Thyroid gland (tissue), 4 donors: Measurements from ENCODE around the gene OTP. TPM values are rescaled to one million over a fixed set of nuclear protein-coding genes. Genes with fewer than 3 reads are reported as not detected.

Experiments used
- DNase-seq, 2 donors: peaks; one replicate each; pipeline ENCODE4 v3.0.0-alpha.2; 2019
- H3K27ac ChIP-seq, 3 donors: fragments of 200-600 bp; sonication (generic); 1 replicate in 2 of 3; 2 replicates in 1 of 3; pipeline ENCODE4 v1.5.1; 2016 to 2019; ENCODE audit warnings: mild to moderate bottlenecking in 1 of 3, moderate library complexity in 1 of 3
- H3K27me3 ChIP-seq: fragments of 200-600 bp; sonication (generic); one replicate; pipeline ENCODE4 v1.5.1; 2019
- H3K36me3 ChIP-seq, 2 donors: fragments of 200-600 bp; sonication (generic); one replicate each; pipeline ENCODE4 v1.5.1; 2016 to 2019
- H3K4me1 ChIP-seq, 2 donors: fragments of 200-600 bp; sonication (generic); one replicate each; pipeline ENCODE4 v1.5.1; 2017 to 2019
- H3K4me3 ChIP-seq, 3 donors: fragments of 200-600 bp; sonication (generic); replicated peaks in 1 of 3; 1 replicate in 2 of 3; 2 replicates in 1 of 3; pipeline ENCODE4 v1.5.1; 2016; ENCODE audit warnings: mild to moderate bottlenecking in 1 of 3
- H3K9me3 ChIP-seq: fragments of 200-600 bp; sonication (generic); one replicate; pipeline ENCODE4 v1.5.1; 2017
- POLR2A ChIP-seq, 2 donors: fragments of 450-650 bp; IDR thresholded peaks; one replicate each; pipeline ENCODE4 v1.6.1; 2017; ENCODE audit warnings: antibody characterized with exemption in 2 of 2, mild to moderate bottlenecking in 2 of 2, moderate library complexity in 1 of 2
- WGBS, 2 donors: methylation state at CpG; one replicate each; pipeline ENCODE4 v1.1.5; 2017; 5-methylcytosine and 5-hydroxymethylcytosine counted together
- intact Hi-C: fragments of 100-400 bp; cut with DNase I; formaldehyde crosslinking; loops from one replicate; pipeline ENCODE4 v1.15.1; 2023
- total RNA-seq, 4 donors: library from RNA; depleted of rRNA; stranded (reverse); fragments of >200 nt; gene quantifications; one replicate each; pipeline ENCODE4 v1.2.3, GENCODE V29; 2016
- TF ChIP-seq, protein P1 (sequence below), 6 experiments: fragments of 200-600 bp in 3 of 6; fragments of 450-650 bp in 3 of 6; sonication (generic) in 3 of 6; IDR thresholded peaks; one replicate each; pipeline ENCODE4 v1.5.1; 2016 to 2019; ENCODE audit warnings: antibody characterized with exemption in 6 of 6, mild to moderate bottlenecking in 2 of 6, inconsistent platforms in 1 of 6, moderate library complexity in 1 of 6

Gene OTP
- total RNA-seq, 4 donors from 2014 or later, result not detected

DNA sequence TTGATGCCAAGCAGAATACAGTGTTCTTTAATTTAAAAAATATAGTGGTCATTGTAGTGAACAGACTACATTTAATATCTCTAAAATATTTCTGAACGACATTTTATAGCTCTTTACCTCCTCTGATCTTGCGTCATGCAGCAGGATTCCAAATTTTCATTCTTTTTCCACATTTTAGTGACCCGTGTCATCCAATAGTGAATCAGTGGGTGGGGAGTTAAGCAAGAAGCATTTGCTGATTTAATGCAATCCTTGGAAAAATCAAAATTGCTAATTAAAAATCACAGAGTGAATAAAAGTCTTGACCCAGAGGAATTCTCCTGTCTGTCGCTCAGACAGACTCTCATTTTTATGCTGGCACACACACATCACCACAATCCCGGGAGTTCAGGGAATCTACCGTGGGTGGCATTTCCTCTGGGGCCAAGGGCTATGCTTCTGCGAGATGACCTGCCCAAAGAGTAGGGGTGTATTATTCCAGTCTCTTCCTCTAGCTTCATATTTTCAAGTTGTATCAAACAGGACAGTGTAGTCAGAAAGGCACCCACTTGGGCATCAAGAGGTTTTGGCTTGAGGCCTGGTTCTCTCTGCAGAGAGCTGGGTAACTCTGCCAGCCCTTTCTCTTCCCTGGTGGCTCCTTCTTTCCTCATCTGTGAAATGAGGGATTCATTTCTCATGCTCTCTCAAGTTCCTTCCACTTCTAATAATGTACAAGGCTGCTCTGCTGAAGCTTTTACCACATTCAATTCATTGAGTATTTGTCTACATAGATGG, 24.8 kb upstream of the OTP start:
- no peaks in the 10 kb centered on the region for H3K36me3 ChIP-seq
- no peaks in the 10 kb centered on the region for H3K9me3 ChIP-seq
- TF ChIP-seq POLR2A (IDR thresholded peaks at IDR 0.05), result no peak
- TF ChIP-seq, protein P1, sequence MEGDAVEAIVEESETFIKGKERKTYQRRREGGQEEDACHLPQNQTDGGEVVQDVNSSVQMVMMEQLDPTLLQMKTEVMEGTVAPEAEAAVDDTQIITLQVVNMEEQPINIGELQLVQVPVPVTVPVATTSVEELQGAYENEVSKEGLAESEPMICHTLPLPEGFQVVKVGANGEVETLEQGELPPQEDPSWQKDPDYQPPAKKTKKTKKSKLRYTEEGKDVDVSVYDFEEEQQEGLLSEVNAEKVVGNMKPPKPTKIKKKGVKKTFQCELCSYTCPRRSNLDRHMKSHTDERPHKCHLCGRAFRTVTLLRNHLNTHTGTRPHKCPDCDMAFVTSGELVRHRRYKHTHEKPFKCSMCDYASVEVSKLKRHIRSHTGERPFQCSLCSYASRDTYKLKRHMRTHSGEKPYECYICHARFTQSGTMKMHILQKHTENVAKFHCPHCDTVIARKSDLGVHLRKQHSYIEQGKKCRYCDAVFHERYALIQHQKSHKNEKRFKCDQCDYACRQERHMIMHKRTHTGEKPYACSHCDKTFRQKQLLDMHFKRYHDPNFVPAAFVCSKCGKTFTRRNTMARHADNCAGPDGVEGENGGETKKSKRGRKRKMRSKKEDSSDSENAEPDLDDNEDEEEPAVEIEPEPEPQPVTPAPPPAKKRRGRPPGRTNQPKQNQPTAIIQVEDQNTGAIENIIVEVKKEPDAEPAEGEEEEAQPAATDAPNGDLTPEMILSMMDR (IDR thresholded peaks at IDR 0.05), result no peak
- no peaks in the 10 kb centered on the region for H3K4me1 ChIP-seq
- H3K27me3 ChIP-seq, result peaks cover 3% of the 10 kb centered on the region
- no peak overlapping the region for H3K4me3 ChIP-seq
- intact Hi-C loops, result no loop called here
- no peak overlapping the region for H3K27ac ChIP-seq
- peak; percentile 50 to 65 for DNase-seq
- 67 to 79% methylated on average over 7 of the region's 7 CpGs for WGBS, 2 donors

DNA sequence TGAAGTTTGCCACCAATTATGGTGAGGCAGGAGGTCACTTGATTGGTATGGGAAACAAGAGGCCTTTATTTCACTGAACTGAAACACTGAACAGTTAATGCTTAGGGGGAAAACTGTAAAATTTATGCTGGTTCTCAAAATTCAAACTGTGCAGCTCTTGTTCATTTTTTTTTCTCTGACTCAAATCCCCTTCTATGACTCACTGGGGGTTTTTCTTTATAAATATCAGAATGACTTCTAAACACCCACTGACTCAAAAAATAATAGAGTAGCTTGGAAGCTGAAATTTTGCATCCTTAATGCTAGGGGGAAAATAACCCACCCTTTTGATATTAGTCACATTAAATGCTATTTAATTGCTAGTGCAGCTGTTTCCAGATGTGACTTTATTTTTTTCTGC, 24.1 kb upstream of the OTP start:
- TF ChIP-seq, protein P1 (IDR thresholded peaks at IDR 0.05), result no peak
- TF ChIP-seq POLR2A (IDR thresholded peaks at IDR 0.05), result no peak
- no peaks in the 10 kb centered on the region for H3K9me3 ChIP-seq
- H3K36me3 ChIP-seq, result no peaks in the 10 kb centered on the region
- no peaks in the 10 kb centered on the region for H3K4me1 ChIP-seq
- intact Hi-C loops, result no loop called here
- H3K27ac ChIP-seq, result no peak overlapping the region
- H3K4me3 ChIP-seq, result no peak overlapping the region
- peaks cover 3% of the 10 kb centered on the region for H3K27me3 ChIP-seq
- DNase-seq, result no peak

DNA sequence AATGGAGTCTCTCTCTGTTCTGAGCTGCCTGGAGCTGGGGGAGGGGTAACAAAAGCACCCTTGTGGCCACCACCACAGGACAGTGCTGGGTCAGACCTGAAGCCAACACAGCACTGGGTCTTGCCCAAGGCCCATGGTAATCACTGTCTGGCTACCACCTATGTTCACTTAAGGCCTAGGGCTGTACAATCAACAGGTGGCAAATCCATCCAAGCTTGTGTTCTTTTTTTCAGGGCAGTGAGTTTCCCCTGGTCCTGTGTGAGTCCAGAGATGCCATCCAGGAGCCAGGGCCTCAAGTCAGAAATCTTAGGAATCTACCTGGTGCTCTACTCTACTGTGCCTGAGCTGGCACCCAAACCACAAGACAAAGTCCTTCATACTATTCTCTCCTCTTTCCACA, 20.1 kb upstream of the OTP start:
- Histone ChIP-seq H3K27ac (no peak overlapping the region), H3K4me1 (no peaks in the 10 kb centered on the region), H3K27me3 (peaks cover 3% of the 10 kb centered on the region), H3K4me3 (no peak overlapping the region), H3K9me3 (no peaks in the 10 kb centered on the region), H3K36me3 (no peaks in the 10 kb centered on the region)
- DNase-seq, result no peak
- intact Hi-C loops, result no loop called here
- no peak for TF ChIP-seq POLR2A (IDR thresholded peaks at IDR 0.05)
- TF ChIP-seq, protein P1 (IDR thresholded peaks at IDR 0.05), result no peak

DNA sequence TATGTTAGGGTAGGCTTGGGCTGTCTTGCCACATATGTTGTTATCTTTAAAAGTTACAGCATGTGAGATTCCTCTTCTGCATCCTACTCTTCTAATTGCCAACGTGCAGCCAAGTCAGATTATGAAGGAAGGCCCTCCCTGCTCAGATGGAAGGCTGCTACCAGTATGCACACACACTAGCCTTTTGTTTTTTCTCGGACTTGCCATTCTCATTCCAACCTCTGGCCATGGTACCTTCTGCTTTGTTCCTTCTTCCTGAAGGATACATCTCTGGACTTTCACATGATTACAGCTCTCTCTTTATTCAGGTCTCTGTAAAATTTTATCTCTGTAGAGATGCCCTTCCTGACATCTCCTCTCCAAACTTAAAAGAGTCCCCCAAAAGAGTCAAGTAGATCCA, 12.8 kb upstream of the OTP start:
- intact Hi-C loops, result no loop called here

DNA sequence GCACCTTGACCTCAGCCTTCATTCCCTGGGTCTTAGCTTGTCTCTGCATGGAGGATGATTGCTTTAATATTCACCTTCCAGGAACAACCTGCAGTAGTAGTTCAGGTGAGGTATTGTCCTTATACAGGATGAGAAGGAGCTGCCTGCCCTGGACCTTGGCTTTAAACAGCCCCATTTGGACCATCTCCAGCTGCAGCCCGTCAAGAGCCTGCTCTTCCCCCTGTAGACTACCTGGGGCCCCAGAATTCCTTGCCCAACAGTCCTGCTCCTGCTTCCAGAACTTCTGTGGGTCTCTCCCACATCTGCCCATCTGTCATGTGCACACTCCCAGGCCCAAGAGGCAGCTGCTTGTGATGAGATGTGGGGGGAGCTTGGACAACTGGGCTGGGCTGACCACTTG, 12.2 kb upstream of the OTP start:
- H3K36me3 ChIP-seq, result no peaks in the 10 kb centered on the region

More for the DNA sequence above, 12.8 kb upstream of the OTP start:
- no peaks in the 10 kb centered on the region for H3K27me3 ChIP-seq
- TF ChIP-seq, protein P1 (IDR thresholded peaks at IDR 0.05), result no peak
- TF ChIP-seq POLR2A (IDR thresholded peaks at IDR 0.05), result no peak
- no peak overlapping the region for H3K4me3 ChIP-seq
- 54 to 60% methylated on average over 2 of the region's 2 CpGs for WGBS, 2 donors
- H3K9me3 ChIP-seq, result no peaks in the 10 kb centered on the region
- no peaks in the 10 kb centered on the region for H3K4me1 ChIP-seq
- no peak overlapping the region for H3K27ac ChIP-seq
- no peak for DNase-seq
- H3K36me3 ChIP-seq, result no peaks in the 10 kb centered on the region

More for the DNA sequence above, 12.2 kb upstream of the OTP start:
- H3K9me3 ChIP-seq, result no peaks in the 10 kb centered on the region
- peaks cover 0 to under 1% of the 10 kb centered on the region in 2 donors for H3K4me1 ChIP-seq
- no peak overlapping the region for H3K4me3 ChIP-seq
- DNase-seq, result no peak
- H3K27me3 ChIP-seq, result peaks cover 5% of the 10 kb centered on the region
- TF ChIP-seq, protein P1 (IDR thresholded peaks at IDR 0.05), result no peak
- no peak for TF ChIP-seq POLR2A (IDR thresholded peaks at IDR 0.05)
- intact Hi-C loops, result no loop called here
- 53 to 55% methylated on average over 1 of the region's 1 CpG for WGBS, 2 donors
- no peak overlapping the region for H3K27ac ChIP-seq
